HEK293 (cell line): ENCODE results near the gene CCDC146.

ENCODE experiments used
- CTCF ChIP-seq: fragments of 450-650 bp; formaldehyde crosslinking; IDR thresholded peaks from 2 replicates; pipeline ENCODE4 v1.5.1; 2016; ENCODE audit warnings: missing biosample characterization, missing genetic modification characterization
- PBX3 ChIP-seq: sonication (generic); formaldehyde crosslinking; IDR thresholded peaks from 2 replicates; pipeline ENCODE4 v1.8.1; 2022; ENCODE audit warnings: mild to moderate bottlenecking, moderate library complexity, missing genetic modification reagents
- YY1 ChIP-seq: fragments of 450-650 bp; formaldehyde crosslinking; IDR thresholded peaks from 2 replicates; pipeline ENCODE4 v1.5.1; 2018; ENCODE audit warnings: missing biosample characterization, missing genetic modification characterization
- ZNF221 ChIP-seq: fragments of 450-650 bp; formaldehyde crosslinking; IDR thresholded peaks from 2 replicates; pipeline ENCODE4 v1.5.1; 2017; ENCODE audit warnings: missing biosample characterization, missing genetic modification characterization, borderline replicate concordance
- ZSCAN23 ChIP-seq: fragments of 450-650 bp; formaldehyde crosslinking; IDR thresholded peaks from 2 replicates; pipeline ENCODE4 v1.5.1; 2016; ENCODE audit warnings: missing biosample characterization, missing genetic modification characterization

GRCh38 chr7:77326131-77326530 lies 203.7 kb downstream of the CCDC146 start:
- TF ChIP-seq ZSCAN23, result no peak
- no peak for TF ChIP-seq PBX3 (CRISPR knock-in tag)
- no peak for TF ChIP-seq CTCF
- TF ChIP-seq YY1 (tag by site-specific recombination), result no peak
- TF ChIP-seq ZNF221 (tag by site-specific recombination), result no peak
